H1 (cell line): ENCODE data around the gene ZNF3. TPM values are rescaled to one million over a fixed set of nuclear protein-coding genes. Genes with fewer than 3 reads are reported as not detected.
A peak's percentile ranks its signal among the peaks of the same experiment; 100 is the strongest.

Experiments
- BACH1 ChIP-seq: IDR thresholded peaks from 2 replicates; pipeline ENCODE4 v1.6.1; 2012; ENCODE audit warnings: low read length, improper control_type of control experiment
- BCL11A ChIP-seq, 2 experiments: IDR thresholded peaks; one replicate each; pipeline ENCODE4 v1.6.1; 2011; ENCODE audit warnings: low read depth in 2 of 2, low read length in 2 of 2, mild to moderate bottlenecking in 2 of 2
- CHD2 ChIP-seq: IDR thresholded peaks from 2 replicates; pipeline ENCODE4 v1.6.1; 2012; ENCODE audit warnings: low read length, improper control_type of control experiment
- KDM1A ChIP-seq: fragments of 200-600, 300-600 bp; sonication (generic); IDR thresholded peaks from 2 replicates; pipeline ENCODE4 v1.7.1; 2016; ENCODE audit warnings: mild to moderate bottlenecking, low read length, borderline replicate concordance
- MAFK ChIP-seq: IDR thresholded peaks from 2 replicates; pipeline ENCODE4 v1.6.1; 2012; ENCODE audit warnings: low read depth, mild to moderate bottlenecking, improper control_type of control experiment, low read length
- PHF8 ChIP-seq: fragments of 200-600 bp; sonication (generic); conservative IDR thresholded peaks from 2 replicates; pipeline ENCODE4 v1.7.1; 2012; ENCODE audit warnings: low read depth, mild to moderate bottlenecking, inconsistent platforms, low read length, moderate library complexity
- POLR2AphosphoS5 ChIP-seq: IDR thresholded peaks from 2 replicates; pipeline ENCODE4 v1.6.1; 2011; ENCODE audit warnings: low read depth, low read length
- POU5F1 ChIP-seq: IDR thresholded peaks from 2 replicates; pipeline ENCODE4 v1.6.1; 2011; ENCODE audit warnings: low read depth, mild to moderate bottlenecking, low read length, moderate library complexity
- RXRA ChIP-seq: IDR thresholded peaks from 2 replicates; pipeline ENCODE4 v1.6.1; 2011; ENCODE audit warnings: low read depth, mild to moderate bottlenecking, low read length, moderate library complexity; ENCODE audit not compliant: insufficient read depth
- polyA plus RNA-seq, 7 experiments: library from polyadenylated mRNA; depleted of rRNA in 3 of 7; stranded (reverse) in 5 of 7; unstranded in 2 of 7; fragments of >200 nt in 5 of 7; fragments of 200-250 nt in 2 of 7; gene quantifications; 1 replicate in 5 of 7; 2 replicates in 1 of 7; 4 replicates in 1 of 7; pipeline versions ENCODE4 v1.2.1 to v1.2.3, GENCODE V29; 2011 to 2013; ENCODE audit warnings: missing spikeins in 2 of 7, mixed read lengths in 2 of 7
- total RNA-seq: library from RNA; stranded (reverse); fragmentation: NEBNext Ultra II Directional; extraction: Animal tissue kit (Norgen Biotek cat#: 25700); gene quantifications from 2 replicates; pipeline ENCODE4 v1.2.1, GENCODE V29; 2021
- TF ChIP-seq, protein P1 (sequence below): IDR thresholded peaks from 2 replicates; pipeline ENCODE4 v1.6.1; 2011; ENCODE audit warnings: low read depth, mild to moderate bottlenecking, low read length; ENCODE audit not compliant: insufficient read depth
- TF ChIP-seq, protein P2 (sequence below): fragments of 300-600 bp; sonication (generic); IDR thresholded peaks from 2 replicates; pipeline ENCODE4 v1.7.1; 2012; ENCODE audit warnings: low read length, moderate library complexity, mild to moderate bottlenecking, inconsistent platforms; ENCODE audit not compliant: insufficient replicate concordance

ZNF3 gene
- total and polyA plus RNA-seq, 2 of the 8 experiments (the other 6 are each of a cell fraction or from before 2014, with no cell fraction given), result 26.9 to 49.1 TPM

DNA sequence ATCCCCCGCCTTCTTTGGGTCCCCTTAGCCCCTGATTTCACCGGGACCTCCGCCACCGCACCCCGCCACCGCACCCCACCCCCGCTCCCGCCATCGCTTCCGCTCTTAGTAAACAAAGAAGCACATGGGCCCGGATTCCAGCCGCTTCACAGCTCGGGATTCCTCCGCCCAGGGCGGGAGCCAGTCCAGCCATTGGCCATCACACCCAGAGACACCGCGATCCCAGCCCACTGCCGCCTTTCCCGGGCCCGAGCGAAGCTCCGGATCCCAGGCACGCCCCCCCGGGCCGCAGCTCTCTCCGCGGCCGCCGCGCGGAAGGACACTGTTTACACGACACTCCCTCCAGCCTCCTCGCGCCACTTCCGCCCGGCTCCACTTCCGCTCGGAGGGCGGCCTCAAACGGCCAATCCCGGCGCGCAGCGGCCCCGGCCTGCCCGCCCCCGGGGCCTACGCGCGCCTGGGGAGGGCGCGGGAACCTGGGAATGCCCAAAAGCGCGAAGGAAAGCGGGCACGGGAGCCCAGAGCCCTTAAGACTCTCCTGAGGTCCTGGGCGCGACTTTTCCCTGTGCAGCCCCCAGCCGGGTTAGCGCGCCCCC, 19.0 kb upstream of the ZNF3 start (continued):
- TF ChIP-seq RXRA (no peak), MAFK (no peak), BACH1 (no peak), KDM1A (no peak), CHD2 (peak; percentile 89), POLR2AphosphoS5 (peak; percentile 88), BCL11A (IDR thresholded peaks at IDR 0.05; ENCODE audit: low read depth in 2 of 2, low read length in 2 of 2) (no peak), POU5F1 (no peak), PHF8 (no peak; the same call in 1 of the 2 replicates)
- TF ChIP-seq, protein P1, sequence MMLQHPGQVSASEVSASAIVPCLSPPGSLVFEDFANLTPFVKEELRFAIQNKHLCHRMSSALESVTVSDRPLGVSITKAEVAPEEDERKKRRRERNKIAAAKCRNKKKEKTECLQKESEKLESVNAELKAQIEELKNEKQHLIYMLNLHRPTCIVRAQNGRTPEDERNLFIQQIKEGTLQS, result no peak
- TF ChIP-seq, protein P2, sequence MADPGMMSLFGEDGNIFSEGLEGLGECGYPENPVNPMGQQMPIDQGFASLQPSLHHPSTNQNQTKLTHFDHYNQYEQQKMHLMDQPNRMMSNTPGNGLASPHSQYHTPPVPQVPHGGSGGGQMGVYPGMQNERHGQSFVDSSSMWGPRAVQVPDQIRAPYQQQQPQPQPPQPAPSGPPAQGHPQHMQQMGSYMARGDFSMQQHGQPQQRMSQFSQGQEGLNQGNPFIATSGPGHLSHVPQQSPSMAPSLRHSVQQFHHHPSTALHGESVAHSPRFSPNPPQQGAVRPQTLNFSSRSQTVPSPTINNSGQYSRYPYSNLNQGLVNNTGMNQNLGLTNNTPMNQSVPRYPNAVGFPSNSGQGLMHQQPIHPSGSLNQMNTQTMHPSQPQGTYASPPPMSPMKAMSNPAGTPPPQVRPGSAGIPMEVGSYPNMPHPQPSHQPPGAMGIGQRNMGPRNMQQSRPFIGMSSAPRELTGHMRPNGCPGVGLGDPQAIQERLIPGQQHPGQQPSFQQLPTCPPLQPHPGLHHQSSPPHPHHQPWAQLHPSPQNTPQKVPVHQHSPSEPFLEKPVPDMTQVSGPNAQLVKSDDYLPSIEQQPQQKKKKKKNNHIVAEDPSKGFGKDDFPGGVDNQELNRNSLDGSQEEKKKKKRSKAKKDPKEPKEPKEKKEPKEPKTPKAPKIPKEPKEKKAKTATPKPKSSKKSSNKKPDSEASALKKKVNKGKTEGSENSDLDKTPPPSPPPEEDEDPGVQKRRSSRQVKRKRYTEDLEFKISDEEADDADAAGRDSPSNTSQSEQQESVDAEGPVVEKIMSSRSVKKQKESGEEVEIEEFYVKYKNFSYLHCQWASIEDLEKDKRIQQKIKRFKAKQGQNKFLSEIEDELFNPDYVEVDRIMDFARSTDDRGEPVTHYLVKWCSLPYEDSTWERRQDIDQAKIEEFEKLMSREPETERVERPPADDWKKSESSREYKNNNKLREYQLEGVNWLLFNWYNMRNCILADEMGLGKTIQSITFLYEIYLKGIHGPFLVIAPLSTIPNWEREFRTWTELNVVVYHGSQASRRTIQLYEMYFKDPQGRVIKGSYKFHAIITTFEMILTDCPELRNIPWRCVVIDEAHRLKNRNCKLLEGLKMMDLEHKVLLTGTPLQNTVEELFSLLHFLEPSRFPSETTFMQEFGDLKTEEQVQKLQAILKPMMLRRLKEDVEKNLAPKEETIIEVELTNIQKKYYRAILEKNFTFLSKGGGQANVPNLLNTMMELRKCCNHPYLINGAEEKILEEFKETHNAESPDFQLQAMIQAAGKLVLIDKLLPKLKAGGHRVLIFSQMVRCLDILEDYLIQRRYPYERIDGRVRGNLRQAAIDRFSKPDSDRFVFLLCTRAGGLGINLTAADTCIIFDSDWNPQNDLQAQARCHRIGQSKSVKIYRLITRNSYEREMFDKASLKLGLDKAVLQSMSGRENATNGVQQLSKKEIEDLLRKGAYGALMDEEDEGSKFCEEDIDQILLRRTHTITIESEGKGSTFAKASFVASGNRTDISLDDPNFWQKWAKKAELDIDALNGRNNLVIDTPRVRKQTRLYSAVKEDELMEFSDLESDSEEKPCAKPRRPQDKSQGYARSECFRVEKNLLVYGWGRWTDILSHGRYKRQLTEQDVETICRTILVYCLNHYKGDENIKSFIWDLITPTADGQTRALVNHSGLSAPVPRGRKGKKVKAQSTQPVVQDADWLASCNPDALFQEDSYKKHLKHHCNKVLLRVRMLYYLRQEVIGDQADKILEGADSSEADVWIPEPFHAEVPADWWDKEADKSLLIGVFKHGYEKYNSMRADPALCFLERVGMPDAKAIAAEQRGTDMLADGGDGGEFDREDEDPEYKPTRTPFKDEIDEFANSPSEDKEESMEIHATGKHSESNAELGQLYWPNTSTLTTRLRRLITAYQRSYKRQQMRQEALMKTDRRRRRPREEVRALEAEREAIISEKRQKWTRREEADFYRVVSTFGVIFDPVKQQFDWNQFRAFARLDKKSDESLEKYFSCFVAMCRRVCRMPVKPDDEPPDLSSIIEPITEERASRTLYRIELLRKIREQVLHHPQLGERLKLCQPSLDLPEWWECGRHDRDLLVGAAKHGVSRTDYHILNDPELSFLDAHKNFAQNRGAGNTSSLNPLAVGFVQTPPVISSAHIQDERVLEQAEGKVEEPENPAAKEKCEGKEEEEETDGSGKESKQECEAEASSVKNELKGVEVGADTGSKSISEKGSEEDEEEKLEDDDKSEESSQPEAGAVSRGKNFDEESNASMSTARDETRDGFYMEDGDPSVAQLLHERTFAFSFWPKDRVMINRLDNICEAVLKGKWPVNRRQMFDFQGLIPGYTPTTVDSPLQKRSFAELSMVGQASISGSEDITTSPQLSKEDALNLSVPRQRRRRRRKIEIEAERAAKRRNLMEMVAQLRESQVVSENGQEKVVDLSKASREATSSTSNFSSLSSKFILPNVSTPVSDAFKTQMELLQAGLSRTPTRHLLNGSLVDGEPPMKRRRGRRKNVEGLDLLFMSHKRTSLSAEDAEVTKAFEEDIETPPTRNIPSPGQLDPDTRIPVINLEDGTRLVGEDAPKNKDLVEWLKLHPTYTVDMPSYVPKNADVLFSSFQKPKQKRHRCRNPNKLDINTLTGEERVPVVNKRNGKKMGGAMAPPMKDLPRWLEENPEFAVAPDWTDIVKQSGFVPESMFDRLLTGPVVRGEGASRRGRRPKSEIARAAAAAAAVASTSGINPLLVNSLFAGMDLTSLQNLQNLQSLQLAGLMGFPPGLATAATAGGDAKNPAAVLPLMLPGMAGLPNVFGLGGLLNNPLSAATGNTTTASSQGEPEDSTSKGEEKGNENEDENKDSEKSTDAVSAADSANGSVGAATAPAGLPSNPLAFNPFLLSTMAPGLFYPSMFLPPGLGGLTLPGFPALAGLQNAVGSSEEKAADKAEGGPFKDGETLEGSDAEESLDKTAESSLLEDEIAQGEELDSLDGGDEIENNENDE, result no peak
